ENCODE data around the gene ARHGEF12.

Gene ARHGEF12

DNA sequence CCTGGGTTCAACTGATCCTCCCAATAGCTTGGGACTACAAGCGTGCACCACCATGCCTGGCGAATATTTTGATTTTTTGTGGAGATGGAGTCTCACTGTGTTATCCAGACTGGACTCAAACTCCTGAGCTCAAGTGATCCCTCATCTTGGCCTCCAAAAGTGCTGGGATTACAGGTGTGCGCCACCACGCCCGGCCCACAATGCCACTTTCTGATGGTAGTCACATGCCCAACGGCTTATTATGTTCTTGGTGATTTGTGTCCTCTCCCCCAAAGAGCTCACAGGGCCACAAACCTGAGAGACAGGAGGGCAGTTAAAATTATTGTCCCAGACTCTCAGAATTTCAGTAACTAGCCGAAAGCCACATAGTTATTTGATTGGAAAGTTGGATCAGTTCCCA is 185.0 kb downstream of the ARHGEF12 start:
- DNase-seq = no peak

DNA sequence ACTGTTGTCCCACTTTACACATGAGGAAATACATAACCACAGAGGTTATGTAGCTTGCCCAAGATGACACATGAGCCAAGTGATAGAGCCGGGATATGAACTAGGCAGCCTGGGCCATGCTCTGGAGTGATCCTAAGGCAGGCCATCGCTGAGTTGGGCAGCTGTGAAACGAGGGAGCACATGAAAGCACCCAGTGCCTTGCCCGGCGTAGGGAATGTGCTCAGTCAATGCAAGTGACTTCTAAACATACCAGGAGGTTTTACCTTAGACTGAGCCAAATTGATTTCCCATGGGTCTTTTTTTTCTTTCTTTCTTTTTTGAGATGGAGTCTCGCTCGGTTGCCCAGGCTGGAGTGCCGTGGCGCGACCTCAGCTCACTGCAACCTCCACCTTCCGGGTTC is 185.8 kb downstream of the ARHGEF12 start:
- no peak for DNase-seq

DNA sequence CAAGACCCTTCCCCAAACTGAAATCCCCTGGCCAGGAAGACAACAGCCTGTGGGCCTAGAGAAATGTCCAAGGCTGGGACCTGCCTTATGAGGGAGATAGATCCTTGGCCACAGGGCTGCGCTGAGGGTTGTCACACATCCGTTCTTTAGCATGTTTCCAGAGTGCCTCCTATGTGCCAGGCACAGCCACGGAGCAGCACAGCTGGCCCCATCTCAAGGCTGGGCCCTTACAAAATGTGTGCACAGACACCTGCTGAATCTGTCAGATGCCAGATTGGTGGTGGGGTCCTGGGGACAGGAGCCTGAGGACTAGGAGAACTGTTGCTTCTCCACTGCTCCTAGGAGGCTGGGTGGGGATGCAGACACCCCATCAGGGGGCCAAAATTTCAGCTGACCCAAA is 186.5 kb downstream of the ARHGEF12 start:
- no peak for DNase-seq

DNA sequence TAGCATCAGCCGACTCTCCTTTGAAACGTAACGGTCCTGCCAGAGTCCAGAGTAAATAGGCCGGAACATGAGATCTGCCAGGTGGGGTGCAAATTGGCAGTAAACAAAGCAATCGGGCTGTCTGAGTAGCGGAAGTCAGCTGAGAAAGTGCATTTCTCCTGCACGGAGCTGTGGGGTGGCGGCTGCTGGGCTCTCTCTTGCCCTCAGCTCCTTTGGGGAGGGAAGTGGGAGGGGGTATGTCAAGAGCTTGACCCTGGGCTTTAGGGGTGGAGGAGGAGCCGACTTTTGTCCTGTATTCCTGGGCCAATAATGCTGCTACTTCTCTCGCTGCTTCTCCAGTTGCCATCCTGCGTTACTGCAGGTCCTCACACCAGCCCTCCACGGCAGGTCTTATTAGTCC is 187.0 kb downstream of the ARHGEF12 start:
- DNase-seq = no peak

DNA sequence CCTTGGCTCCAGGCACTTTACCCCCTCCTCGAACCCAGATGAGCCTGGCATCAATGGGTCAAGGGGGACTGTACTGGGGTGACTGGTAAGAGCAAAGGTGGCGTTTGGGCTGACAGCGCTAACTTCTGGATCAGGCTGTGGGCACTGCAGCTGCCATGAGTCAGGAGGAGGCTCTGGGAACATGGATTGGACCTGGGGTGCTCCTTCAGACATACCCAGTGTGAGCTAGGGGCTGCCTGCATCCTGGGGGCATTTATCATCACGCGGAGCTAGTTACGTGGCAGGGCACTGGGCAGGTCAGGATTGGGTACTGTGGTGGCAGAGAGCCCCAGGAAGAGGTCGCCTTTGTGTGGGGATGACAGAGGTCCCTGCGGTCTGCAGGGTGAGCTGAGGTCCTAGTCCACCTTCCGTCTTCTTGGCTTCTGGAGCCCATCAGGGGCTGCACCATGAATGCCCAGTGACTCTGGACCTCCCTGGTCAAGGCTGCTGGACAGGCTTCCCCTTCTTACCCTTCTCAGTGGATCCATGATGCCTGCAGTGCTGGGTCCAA is 188.4 kb downstream of the ARHGEF12 start:
- no peak for DNase-seq

DNA sequence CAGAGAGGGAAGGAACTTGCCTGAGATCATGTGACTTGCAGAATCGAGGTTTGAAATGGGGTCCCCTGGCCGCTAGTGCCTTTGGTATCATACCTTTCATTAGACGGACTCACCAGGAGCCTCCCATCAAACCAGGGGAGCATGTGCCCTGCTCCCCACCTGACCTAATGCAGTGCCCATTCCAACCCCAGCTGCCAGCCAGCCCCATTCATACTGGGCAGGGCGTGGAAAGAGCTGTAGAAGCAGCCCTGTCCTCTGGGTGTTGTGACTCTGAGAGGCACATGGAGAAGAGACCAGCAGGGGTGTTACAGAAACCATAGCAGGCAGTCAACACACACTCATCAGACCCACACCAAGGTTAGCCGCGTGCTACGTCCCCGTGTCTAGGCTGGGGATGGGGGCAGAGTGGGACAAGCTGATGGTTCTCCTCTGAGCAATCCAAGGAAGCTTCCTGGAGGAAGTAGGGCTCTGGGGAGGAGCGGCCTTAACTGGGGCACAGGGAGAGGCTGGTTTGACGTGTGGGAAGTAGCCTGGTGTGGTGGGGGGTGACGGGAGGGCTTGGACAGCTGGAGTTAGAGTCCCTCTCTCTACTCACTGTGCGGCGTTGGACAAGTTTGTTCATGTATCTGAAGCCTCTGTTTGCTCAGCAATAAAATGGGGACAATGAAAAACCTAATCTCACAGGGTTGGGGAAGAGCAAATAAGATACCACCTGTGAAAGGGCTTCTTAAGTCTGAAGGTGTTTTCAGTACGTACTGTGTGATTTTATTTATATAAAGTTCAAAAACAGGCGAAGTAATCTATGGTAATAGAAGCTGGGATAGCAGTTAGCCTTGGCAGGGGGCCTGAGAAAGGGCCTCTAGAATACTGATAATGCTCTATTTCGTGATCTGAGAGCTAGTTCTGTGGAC is 189.3 kb downstream of the ARHGEF12 start:
- DNase-seq = no peak

DNA sequence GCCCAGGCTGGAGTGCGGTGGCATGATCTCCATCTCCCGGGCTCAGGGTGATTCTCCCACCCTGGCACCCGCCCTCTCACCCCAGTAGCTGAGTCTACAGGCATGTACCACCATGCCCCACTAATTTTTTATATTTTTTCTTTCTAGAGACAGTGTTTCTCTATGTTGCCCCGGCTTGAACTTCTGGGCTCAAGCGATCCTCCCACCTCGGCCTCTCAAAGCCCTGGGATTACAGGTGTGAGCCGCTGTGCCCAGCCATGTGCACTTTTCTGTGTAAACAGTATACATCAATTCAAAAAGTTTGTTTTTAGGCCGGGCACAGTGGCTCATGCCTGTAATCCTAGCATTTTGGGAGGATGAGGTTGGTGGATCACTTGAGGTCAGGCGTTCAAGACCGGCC is 190.0 kb downstream of the ARHGEF12 start:
- no peak for DNase-seq

DNA sequence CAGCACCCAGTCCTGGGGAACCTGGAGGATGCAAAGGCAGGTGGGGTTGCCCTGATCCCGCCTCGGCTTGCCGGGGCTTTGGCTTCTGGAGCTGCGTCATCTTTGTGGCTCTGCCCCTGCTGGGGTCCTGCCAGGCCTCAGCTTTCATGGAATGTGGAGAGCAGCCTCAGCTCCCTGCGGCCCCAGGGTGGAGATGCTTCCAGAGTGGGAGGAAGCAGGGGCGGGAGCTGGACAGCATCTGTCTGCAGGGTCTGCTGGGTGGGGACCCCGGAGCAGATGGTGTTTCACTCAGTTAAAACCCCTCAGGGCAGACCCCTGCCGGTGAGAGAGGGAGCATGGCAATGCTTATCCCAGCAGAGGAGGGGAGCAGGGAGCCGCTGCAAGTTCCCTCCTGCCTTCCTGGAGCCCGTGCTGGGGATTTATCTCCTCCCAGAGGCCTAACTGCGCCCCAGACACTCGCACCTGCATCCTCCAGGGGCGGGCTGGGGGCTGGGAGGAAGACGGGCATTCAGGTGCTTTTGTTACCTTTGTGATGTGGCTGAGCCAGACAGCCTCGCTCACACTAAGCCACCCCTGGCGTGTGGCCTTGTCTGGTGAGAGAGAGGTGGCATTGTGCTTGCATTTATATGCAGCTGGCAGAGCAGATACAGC is 191.0 kb downstream of the ARHGEF12 start:
- DNase-seq = no peak

DNA sequence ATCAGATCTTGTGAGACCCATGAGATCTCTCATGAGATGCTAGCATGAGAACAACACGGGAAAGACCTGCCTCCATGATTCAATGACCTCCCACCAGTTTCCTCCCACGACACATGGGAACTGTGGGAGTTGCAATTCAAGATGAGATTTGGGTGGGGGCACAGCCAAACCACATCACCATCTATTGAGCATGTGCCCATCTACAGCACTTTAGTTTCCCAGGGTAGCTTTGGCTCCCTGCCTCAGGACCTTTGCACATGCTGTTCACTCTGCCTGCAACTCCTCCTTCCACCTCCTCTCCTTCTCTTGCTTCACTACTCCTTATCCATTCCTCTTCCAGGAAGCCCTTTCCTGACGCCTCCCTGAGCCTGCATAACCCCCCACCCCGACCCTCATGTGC is 192.5 kb downstream of the ARHGEF12 start:
- no peak for DNase-seq

DNA sequence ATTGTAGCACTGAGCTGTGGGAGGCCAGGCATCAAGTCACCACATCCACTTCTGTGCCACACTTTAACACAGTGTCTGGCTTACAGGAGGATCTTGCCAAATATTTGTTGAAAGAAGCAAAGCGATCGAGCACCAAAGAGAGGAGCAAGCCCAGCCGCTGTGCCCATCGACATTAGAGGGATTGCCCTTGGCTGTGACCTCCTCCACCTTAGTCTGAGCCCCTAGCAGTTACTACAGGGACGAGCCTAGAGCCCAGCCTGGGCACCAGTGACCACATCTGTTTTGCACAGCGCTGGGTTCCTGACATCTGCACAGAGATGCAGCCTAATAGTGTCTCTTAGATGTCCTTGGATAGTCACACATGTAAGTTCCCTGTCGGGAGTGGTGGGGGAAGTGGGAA is 193.0 kb downstream of the ARHGEF12 start:
- DNase-seq = no peak

DNA sequence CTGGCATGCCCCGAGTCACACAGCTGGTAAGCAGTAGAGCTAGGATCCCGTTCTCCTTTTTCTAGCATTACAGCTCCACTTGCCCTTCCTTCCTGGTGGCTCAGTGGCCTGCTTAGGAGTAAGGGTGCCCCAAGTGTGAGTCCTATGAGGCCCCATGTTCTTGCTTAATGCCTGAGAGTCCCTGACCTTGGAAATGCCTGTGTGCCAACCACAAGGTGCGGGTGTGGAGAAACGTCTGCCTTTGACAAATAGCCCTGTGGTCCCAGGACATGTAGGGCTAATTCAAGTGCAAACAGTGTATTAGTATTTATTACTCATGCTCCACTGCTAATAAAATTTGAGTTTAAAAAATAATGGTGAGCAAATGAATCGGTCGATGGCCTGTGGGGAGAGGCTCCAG is 193.7 kb downstream of the ARHGEF12 start:
- no peak for DNase-seq

DNA sequence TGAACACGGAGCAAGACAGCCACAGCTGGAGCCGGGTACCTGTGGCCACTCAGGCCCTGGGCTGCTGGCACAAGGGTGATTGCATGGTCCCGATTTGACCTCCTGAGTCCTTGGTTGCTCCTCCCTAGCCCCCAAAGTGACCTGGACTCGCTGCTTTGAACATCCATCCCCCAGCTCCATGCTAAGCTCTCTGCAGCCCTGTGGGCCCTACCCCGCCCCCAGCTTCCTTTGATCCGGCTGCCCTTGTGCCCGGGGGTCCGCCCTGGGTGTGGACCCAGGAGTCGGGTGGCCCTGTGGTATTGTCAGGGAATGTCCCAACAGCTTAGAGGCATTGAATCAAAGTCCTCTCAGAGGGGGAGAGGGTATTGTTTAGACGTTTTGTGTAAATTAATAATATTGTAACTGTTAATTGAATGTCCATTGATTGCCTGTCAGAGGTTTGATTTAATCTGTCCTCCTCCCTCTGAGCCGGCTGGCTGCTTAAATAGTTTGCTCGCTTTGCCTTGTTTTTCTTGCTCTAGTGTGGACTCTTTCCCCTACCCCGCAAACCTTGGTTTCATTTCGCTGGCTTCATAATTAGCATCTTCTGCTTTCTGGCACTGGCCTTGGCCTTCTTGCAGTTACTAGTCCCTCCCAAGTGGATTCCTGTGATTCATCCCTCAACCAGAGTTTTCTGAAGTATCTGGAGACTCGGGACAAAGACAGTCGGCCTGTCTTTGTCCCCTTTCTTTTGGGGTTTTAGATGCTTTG is 196.0 kb downstream of the ARHGEF12 start:
- no peak for DNase-seq

DNA sequence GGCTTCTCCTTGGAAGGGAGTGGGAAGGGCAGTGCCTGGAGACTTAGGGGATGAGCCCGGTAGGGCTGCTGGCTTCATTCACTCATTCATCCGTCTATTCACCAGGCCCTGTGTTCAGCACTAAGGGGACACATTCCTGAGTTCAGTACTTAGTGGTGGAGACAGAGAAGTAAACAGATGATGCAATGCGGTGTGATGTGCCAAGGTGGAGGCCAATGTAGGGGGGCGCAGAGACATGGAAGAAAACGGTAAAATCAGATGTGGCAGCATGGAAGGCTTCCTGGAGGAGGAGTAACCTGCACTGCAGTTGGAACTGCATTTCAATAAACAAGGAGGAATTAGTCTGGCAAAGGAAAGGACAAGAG is 196.6 kb downstream of the ARHGEF12 start:
- DNase-seq = no peak

DNA sequence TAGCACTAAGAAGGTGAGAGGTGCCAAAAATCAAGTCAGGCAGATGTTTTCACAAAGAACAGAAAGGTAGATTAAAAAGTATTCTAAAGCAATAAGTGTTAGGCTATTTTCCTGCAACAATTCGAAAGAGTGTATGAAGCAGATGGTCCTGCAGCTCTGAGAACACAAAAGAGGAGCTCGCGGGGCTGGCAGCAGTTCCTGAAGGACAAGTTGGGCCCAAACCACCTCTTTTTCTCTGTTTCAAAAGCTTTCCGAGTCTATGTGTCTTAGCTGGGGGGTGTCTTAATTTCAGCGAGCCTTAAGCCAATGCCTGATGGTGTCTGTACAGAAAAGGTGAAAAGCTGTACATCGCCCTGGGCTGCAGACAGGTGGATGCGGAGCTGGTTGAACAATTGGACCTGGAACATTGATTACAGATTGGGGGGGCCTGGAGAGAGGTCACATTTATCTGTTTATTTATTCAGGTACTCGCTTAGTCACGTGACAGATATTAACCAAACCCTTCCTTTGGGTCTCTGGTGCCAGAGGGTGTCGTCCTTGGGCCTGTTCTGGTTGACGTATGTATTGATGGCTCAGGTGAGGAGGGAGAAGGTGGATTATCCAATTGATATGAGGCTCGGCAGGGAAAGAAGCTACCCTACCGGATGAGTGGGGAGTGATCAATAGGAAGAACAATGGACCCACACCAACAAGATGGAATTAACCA is 200.0 kb downstream of the ARHGEF12 start:
- DNase-seq = no peak

DNA sequence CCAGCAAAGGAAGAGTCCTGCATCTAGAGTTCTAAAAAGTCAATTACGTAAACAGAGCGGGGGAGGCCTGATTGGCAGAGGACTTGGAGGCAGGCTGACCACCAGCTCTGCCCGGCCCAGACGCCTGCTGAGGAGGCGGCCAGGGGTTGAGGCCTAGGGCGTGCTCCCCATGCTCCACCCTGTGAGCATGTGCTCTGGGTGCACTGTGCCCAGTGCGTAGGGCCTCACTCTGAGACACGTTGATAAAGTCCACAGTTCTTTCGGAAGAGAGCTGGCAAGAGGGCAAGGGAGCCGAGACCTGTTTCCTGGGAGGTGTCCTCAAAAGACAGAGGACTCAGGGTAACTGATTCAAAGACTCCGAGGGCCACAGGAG is 200.6 kb downstream of the ARHGEF12 start:
- no peak for DNase-seq

DNA sequence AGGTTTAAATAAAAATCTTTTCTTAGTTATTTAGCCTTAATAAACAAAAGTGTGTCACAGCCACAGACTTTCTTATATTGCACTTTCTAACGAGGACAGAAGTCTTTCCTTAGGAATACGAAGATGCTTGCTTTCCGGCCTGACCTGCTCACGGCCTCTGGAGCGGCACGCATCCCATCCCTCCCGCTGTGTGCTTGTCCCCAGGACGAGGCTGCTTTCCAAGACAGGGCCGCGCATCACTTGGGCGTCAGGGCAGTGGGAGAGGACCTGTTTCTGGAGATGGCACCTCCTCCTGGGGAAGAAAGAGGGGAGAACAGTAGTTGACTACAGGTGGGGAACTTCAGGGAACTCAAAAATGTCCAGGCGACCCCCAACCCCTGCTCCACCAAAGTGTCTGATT is 201.8 kb downstream of the ARHGEF12 start:
- DNase-seq = no peak

DNA sequence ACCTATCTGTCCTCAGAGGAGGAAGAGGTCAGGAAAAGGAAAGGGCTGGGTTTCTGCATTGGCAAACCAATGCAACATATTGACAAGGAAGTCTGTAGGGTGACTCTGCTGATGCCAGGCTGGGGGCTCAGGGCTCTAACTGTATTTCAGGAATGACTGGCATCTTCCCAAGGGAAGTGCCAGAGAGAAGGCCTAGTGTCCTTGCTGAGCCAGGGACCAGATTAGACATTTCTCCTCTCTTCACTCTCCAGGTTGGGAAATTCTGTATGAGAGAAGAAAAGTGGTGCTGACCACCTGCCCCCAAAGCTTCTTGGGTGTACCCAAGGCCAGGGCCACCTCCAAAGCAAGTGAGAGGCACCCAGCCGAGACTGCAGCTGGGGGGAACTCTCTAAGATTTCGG is 202.5 kb downstream of the ARHGEF12 start:
- DNase-seq = no peak
